Nephron progenitor cell (in vitro differentiated cells): ENCODE measurements around the gene PCDHGA2.
"Not testable (repeated sequence)": the region's sequence is repeated elsewhere in the genome, so short reads cannot be mapped to it uniquely, and the experiment has no call there.

Experiments
- DNase-seq: peaks from one replicate; pipeline ENCODE4 v3.0.0; 2021
- H3K27ac Mint-ChIP-seq: 2 replicates; pipeline ENCODE4 v1.8.0; 2021; ENCODE audit warnings: mild to moderate bottlenecking, moderate library complexity, mixed read lengths
- H3K27me3 Mint-ChIP-seq: 2 replicates; pipeline ENCODE4 v1.8.0; 2021; ENCODE audit warnings: mild to moderate bottlenecking, low read depth, mixed read lengths; ENCODE audit not compliant: poor library complexity
- H3K36me3 Mint-ChIP-seq: 2 replicates; pipeline ENCODE4 v1.8.0; 2021; ENCODE audit warnings: low read depth, mixed read lengths
- H3K4me1 Mint-ChIP-seq: 2 replicates; pipeline ENCODE4 v1.8.0; 2021; ENCODE audit warnings: mixed read lengths
- H3K4me3 Mint-ChIP-seq: 2 replicates; pipeline ENCODE4 v1.8.0; 2021; ENCODE audit warnings: mild to moderate bottlenecking, moderate library complexity, mixed read lengths
- H3K9me3 Mint-ChIP-seq: 2 replicates; pipeline ENCODE4 v1.8.0; 2021; ENCODE audit warnings: mild to moderate bottlenecking, moderate library complexity, mixed read lengths
- TF ChIP-seq, protein P1 (sequence below): fragments of 200-600 bp; sonication (generic); IDR thresholded peaks from 2 replicates; pipeline ENCODE4 v1.5.0; 2021; ENCODE audit warnings: antibody characterized with exemption

Gene PCDHGA2

DNA sequence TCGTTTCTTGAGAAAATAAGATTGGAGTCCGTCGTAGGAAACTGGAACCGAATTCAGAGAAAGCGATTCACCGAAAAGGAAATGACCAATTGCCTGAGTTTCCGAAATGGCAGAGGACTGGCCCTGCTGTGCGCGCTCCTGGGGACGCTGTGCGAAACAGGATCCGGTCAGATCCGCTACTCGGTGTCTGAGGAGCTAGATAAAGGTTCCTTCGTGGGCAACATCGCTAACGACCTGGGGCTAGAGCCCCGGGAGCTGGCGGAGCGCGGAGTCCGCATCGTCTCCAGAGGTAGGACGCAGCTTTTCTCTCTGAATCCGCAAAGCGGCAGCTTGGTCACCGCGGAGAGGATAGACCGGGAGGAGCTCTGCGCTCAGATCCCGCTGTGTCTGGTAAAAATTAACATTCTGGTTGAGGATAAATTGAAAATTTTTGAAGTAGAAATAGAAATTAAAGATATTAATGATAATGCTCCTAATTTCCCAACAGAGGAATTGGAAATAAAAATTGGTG is 5.4 kb downstream of the PCDHGA2 start:
- Mint-ChIP-seq H3K9me3 (peaks cover 87% of the 10 kb centered on the region), H3K27ac (no peak overlapping the region)

DNA sequence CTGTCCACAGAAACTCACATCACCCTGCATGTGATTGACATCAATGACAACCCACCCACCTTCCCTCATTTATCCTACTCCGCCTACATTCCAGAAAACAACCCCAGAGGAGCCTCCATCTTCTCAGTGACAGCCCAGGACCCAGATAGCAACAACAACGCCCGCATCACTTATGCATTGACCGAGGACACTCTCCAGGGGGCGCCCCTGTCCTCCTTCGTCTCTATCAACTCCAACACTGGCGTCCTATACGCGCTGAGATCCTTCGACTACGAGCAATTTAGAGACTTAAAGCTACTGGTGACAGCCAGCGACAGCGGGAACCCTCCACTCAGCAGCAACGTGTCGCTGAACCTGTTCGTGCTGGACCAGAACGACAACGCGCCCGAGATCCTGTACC is 6.8 kb downstream of the PCDHGA2 start:
- DNase-seq, result no peak
- peaks cover 87% of the 10 kb centered on the region for H3K9me3 Mint-ChIP-seq
- peaks cover 21% of the 10 kb centered on the region for H3K36me3 Mint-ChIP-seq
- TF ChIP-seq, protein P1, sequence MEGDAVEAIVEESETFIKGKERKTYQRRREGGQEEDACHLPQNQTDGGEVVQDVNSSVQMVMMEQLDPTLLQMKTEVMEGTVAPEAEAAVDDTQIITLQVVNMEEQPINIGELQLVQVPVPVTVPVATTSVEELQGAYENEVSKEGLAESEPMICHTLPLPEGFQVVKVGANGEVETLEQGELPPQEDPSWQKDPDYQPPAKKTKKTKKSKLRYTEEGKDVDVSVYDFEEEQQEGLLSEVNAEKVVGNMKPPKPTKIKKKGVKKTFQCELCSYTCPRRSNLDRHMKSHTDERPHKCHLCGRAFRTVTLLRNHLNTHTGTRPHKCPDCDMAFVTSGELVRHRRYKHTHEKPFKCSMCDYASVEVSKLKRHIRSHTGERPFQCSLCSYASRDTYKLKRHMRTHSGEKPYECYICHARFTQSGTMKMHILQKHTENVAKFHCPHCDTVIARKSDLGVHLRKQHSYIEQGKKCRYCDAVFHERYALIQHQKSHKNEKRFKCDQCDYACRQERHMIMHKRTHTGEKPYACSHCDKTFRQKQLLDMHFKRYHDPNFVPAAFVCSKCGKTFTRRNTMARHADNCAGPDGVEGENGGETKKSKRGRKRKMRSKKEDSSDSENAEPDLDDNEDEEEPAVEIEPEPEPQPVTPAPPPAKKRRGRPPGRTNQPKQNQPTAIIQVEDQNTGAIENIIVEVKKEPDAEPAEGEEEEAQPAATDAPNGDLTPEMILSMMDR, result no peak
- no peaks in the 10 kb centered on the region for H3K4me1 Mint-ChIP-seq
- no peak overlapping the region for H3K27ac Mint-ChIP-seq
- no peak overlapping the region for H3K4me3 Mint-ChIP-seq
- H3K27me3 Mint-ChIP-seq, result peaks cover 4% of the 10 kb centered on the region

More for the DNA sequence above, 5.4 kb downstream of the PCDHGA2 start:
- TF ChIP-seq, protein P1, result no peak
- H3K4me3 Mint-ChIP-seq, result no peak overlapping the region
- no peak for DNase-seq
- no peaks in the 10 kb centered on the region for H3K27me3 Mint-ChIP-seq
- H3K36me3 Mint-ChIP-seq, result peaks cover 18% of the 10 kb centered on the region
- H3K4me1 Mint-ChIP-seq, result no peaks in the 10 kb centered on the region

DNA sequence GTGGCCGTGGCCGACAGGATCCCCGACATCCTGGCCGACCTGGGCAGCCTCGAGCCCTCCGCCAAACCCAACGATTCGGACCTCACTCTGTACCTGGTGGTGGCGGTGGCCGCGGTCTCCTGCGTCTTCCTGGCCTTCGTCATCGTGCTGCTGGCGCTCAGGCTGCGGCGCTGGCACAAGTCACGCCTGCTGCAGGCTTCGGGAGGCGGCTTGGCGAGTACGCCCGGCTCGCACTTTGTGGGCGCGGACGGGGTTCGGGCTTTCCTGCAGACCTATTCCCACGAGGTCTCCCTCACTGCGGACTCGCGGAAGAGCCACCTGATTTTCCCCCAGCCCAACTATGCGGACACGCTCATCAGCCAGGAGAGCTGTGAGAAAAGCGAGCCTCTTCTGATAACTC is 7.5 kb downstream of the PCDHGA2 start:
- not testable (repeated sequence) for H3K27ac Mint-ChIP-seq, H3K4me1 Mint-ChIP-seq, H3K27me3 Mint-ChIP-seq, H3K4me3 Mint-ChIP-seq, DNase-seq
- Mint-ChIP-seq H3K9me3 (peaks cover 90% of the 10 kb centered on the region), H3K36me3 (peaks cover 22% of the 10 kb centered on the region)

DNA sequence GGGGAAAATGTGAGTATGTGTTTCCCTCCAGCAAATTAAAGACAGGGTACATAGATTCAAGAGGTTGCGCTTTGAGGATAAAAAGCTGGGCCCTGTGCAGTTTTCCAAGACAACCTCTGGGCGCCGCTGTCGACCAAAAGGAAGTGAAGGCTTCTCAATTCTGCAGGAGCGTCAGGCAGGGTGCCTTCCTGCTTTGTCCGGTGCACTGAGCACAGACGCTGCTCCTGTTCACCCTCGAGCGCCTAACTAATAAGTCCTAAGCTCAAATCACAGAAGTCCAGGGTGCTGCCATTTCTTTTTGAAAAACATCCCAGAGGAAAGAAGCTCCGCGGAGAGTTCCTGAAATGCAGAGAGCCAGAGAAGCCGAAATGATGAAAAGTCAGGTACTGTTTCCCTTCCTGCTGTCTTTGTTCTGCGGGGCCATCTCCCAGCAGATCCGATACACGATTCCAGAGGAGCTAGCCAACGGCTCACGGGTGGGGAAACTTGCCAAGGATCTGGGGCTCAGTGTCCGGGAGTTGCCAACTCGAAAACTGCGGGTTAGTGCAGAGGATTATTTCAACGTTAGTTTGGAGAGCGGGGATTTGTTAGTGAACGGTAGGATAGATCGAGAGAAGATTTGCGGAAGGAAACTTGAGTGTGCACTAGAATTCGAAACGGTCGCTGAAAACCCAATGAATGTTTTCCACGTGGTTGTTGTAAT is 11.5 kb downstream of the PCDHGA2 start, which contains the start of gene PCDHGB1:
TSS of gene PCDHGB1 (plus strand) at position 183 of the 703 bp plus-strand sequence. CDS start at position 345, 162 bp downstream.
- peak within 1 kb of the TSS; percentile 71 for H3K4me3 Mint-ChIP-seq
- no peak within 1 kb of the TSS for H3K27ac Mint-ChIP-seq
- peaks cover 88% of the 10 kb centered on the region for H3K9me3 Mint-ChIP-seq
- DNase-seq, result peak; percentile 38
- peaks cover 37% of the 10 kb centered on the region for H3K36me3 Mint-ChIP-seq
- no peaks in the 10 kb centered on the region for H3K4me1 Mint-ChIP-seq
- TF ChIP-seq, protein P1, result peak; percentile 38
- peaks cover 4% of the 10 kb centered on the region for H3K27me3 Mint-ChIP-seq

DNA sequence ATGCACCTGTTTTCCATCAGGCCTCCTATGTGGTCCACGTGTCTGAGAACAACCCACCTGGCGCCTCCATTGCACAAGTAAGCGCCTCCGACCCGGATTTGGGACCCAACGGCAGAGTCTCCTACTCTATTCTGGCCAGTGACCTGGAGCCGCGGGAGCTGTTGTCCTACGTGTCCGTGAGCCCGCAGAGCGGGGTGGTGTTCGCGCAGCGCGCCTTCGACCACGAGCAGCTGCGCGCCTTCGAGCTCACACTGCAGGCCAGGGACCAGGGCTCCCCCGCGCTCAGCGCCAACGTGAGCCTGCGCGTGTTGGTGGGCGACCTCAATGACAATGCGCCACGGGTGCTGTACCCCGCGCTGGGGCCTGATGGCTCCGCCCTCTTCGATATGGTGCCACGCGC is 13.0 kb downstream of the PCDHGA2 start:
- no peak overlapping the region for H3K27ac Mint-ChIP-seq
- TF ChIP-seq, protein P1, result no peak
- H3K4me1 Mint-ChIP-seq, result no peaks in the 10 kb centered on the region
- peaks cover 4% of the 10 kb centered on the region for H3K27me3 Mint-ChIP-seq
- no peak for DNase-seq
- no peak overlapping the region for H3K4me3 Mint-ChIP-seq
- H3K36me3 Mint-ChIP-seq, result peaks cover 41% of the 10 kb centered on the region
- H3K9me3 Mint-ChIP-seq, result peaks cover 91% of the 10 kb centered on the region

DNA sequence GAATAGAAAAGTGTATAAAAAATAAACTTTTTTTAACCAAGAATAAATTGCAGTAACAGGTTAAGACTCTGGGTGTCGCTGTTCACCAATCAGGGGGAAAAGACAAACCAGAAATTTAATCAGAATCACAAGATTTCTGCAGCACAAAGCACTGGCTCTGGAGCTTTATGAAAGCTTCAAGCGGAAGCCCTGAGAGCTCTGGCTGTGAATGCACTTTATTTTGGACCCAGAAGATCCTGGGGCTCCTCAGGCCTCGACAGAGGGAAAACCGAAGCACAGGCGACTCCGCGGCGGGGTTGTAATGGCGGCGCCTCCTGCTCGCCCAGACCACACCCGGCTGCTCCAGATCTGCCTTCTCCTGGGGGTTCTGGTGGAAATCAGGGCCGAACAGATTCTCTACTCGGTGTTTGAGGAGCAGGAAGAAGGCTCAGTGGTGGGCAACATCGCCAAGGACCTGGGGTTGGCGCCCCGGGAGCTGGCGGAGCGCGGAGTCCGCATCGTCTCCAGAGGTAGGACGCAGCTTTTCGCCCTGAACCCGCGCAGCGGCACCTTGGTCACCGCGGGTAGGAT is 16.4 kb downstream of the PCDHGA2 start, which contains the start of gene PCDHGA4:
TSS of gene PCDHGA4 (plus strand) at position 122 of the 570 bp plus-strand sequence. CDS start at position 209, 87 bp downstream.
- Mint-ChIP-seq H3K36me3 (peaks cover 45% of the 10 kb centered on the region), H3K27ac (no peak within 1 kb of the TSS), H3K9me3 (peaks cover 91% of the 10 kb centered on the region), H3K27me3 (peaks cover 2% of the 10 kb centered on the region), H3K4me1 (no peaks in the 10 kb centered on the region), H3K4me3 (no peak within 1 kb of the TSS)
- TF ChIP-seq, protein P1, result no peak
- no peak for DNase-seq
